ENCODE results near the gene COPS2. TPM values are rescaled to one million over a fixed set of nuclear protein-coding genes. Genes with fewer than 3 reads are reported as not detected.
"Not testable (repeated sequence)": the region's sequence is repeated elsewhere in the genome, so short reads cannot be mapped to it uniquely, and the experiment has no call there.

Gene COPS2
- total RNA-seq = 58.0 and 102 TPM in 2 replicates

DNA sequence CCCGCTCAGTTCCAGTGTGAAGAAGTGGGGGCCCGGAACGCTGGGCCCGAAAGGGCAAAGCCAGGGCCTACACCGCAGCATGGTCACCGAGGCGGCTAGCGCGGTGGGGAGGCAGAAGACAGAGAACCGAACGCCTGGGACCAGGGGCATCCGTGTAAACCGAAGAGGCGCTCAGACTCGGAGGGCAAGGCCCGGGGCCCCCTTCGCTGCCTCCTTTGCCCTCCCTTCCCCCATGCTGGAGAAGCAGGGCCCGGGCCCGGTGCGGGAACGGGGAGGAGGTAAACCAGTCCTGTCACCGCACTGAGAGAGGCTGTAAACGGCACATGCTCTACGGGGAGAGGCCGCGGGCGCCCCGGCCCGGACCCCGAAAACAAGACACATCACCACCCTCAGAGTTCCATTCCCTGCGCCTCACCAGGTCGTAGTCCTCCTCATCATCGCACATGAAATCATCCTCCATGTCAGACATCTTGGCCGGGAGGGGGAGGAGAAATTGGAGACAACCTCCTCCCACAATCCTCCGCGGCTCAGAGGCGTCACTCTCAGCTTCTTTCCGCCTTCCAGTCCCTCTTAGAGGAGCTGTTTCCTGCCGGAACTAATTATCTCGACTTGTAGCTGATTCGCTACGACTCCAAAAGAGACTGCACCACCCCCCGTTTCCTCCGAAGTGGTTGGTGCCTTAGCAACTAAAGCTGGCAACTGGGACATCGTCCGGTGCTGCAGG lies at the start of gene COPS2:
TSS of gene COPS2 (minus strand) at position 490 of the 724 bp plus-strand sequence. CDS start at position 469, 21 bp downstream.
- DNase-seq = peak; percentile 99

DNA sequence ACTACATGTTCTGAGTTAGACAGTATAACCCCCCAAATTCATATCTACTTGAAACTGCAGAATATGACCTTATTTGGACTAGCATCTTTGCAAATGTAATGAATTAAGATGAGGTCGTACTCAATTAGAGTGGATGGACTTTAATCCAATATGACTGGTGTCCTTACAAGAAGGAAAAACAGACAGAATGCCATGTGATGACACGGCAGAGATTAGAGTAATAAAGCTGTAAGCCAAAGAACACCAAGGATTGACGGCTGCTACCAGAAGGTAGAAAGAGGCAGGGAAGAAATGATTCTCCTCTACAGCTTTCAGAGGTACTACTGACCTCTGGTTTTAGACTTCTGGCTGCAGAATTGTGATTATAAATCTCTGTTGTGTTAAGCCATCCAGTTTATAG lies 44.9 kb upstream of the COPS2 start:
- DNase-seq = no peak

DNA sequence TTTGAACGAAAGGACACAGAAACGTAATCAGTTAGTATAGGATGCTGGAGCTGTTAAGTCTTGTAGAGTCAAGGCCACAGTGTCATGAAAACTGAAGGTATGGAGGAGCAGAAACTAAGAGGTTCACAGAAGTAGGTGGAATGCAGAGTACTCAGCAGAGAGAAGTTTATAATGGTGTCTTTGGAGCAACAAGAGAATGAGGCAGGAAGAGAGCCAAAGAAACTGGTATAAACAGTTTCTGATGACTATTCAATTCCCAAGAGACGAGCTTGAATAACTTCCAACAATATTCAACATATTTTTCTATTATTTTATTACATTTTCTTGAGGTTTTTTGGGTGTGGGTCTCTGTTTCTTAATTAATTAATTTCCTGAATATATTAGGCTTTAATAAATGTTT lies 44.3 kb upstream of the COPS2 start:
- no peak for DNase-seq

DNA sequence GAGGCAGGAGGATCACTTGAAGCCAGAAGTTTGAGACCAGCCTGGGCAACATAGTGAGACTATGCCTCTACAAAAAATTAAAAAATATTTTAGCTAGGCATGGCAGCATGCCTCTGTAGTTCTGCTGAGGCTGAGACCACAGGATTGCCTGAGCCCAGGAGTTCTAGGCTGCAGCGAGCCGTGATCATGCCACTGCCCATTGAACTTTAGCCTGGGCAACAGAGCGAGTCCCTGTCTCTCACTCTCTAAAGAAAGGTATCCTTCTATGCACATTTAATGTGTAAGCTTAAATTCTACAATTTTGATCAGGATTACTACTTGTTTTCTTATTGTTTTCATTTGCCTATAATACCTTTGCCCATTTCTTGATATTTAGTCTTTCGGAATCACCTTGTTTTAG lies 41.5 kb upstream of the COPS2 start:
- DNase-seq = no peak

DNA sequence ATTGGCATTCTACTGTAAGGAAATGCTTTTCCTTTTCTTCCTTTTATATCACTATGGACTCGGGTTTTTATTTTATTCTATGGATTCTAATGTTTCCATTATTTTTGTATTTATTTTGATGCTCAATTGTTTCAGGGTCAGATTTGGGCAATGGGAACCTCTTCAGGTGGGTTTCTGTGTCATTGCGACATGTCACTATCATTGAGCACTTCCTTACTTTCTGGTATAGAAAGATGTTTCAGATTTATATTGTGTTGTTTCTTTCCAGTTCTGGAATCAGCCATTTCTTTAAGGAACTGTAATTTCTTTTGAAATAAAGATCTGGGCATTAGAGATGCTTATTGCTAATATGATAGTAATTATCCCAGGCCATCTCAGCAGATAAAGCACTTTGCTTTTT lies 36.5 kb upstream of the COPS2 start:
- no peak for DNase-seq

DNA sequence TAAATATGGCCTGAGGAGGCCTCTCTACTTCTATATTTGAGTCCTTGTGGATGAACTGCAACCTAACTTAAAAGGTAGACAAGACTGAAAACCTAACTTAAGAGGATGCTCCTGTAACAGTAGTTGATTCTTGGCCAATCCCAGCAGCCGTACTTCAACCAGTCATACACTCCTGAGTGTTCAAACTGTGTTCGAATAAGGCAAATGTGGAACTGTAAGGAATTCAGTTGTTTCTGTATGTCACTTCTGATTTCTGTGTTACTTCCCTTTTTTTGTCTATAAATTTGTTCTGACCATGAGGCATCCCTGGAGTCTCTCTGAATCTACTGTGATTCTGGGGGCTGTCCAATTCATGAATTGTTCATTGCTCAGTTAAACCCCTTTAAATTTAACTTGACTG lies 35.2 kb upstream of the COPS2 start:
- no peak for DNase-seq

DNA sequence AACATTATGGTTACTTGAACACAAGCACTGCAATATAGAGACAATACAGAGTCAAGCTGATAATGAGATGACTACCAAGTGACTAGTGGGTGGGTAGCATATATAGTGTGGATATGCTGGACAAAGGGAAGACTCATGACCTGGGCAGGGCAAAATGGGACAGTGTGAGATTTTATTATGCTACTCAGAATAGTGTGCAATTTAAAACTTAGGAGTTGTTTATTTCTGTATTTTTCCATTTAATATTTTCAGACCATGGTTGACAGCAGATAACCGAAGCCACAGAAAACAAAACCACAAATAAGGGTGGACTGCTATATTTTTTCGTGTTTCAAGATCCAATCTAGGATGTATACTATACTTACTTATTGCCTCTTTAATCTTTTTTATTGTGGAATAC lies 34.2 kb upstream of the COPS2 start:
- no peak for DNase-seq

DNA sequence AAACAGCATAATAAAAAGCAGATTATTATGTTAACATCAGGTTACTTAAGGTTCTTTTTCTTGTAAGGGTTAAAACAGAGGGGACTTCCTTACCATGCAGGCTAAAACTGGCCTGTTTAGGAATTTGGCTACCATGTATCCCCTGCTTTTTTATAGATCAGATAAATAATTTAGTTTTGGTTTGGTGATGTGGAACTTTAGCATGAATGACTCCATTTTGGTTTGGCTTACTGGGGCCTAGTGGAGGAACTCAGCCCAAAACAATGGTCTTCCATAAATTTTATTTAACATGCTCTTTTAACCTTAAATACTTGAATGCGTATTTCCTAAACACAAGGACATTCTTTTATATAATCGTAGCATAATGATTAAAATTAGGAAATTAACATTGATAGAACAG lies 33.5 kb upstream of the COPS2 start:
- no peak for DNase-seq

DNA sequence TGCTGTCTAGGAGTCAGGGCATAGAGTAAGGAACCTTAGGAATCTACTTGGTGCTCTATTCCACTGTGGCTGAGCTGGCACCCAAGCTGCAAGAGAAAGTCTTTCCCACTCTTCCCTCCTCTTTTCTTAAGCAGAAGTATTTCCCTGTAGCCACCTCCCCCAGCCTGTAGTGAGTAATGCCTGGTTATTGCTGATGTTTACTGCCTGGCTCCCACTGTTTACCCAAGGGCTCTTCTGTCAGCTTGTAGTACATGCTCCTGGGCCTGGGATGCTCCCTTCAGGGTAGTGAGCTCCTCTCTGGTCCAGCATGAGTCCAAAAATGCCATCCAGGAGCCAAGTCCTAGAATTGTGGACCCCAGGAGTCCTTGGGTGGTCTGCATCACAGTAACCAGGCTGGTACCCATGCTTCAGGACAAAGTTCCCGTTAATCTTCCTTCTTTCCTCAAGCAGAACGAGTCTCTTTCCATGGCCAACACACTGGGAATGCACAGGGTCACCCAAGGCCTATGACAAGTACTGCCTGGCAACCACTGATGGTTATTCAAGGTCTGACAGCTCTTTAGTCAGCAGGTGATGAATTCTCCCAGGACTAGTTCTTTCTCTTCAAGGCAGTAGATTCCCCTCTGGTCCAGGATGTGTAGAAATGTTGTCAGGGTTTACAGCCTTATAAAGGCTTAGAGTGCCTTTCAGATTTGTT lies 32.3 kb upstream of the COPS2 start:
- DNase-seq = no peak

DNA sequence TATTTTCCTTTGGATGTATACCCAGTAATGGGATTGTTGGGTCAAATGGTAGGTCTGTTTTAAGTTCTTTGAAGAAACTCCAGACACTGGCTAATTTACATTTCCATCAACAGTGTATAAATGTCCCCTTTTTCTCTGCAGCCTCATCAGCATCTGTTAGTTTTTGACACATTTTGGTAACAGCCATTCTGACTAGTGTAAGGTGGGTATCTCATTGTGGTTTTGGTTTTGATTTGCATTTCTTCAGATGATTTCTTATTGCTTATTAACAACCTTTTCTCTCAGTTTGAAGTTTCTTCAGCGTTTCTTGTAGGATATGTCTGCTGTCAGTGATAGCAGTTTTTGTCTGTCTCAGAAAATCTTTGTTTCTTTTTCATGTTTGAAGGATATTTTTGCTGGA lies 30.1 kb upstream of the COPS2 start:
- no peak for DNase-seq

DNA sequence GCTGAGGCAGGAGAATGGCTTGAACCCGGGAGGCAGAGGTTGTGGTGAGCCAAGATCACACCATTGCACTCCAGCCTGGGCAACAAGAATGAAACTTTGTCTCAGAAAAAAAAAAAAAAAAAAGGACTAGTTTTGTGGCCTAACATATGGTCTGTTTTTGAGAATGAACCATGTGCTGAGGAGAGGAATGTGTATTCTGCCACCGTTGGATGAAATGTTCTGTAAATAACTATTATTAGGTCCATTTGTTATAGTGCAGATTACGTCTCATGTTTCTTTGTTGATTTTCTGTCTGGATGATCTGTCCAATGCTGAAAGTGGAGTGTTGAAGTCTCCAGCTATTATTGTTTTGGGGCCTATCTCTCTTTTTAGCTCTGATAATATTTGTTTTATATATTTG lies 28.3 kb upstream of the COPS2 start:
- DNase-seq = not testable (repeated sequence)

DNA sequence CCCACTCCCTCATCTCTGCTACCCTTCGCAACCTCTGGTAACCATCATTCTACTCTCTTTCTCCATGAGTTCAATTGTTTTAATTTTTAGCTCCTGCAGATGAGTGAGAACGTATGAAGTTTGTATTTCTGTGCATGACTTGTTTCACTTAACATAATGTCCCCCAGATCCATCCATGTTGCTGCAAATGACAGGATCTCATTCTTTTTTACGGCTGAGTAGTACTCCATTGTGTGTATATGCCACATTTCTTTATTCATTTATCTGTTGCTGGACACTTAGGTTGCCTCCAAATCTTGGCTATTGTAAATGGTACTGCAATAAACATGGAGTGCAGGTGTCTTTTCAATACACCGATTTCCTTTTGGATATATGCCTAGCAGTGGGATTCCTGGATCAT lies 26.7 kb upstream of the COPS2 start:
- no peak for DNase-seq

DNA sequence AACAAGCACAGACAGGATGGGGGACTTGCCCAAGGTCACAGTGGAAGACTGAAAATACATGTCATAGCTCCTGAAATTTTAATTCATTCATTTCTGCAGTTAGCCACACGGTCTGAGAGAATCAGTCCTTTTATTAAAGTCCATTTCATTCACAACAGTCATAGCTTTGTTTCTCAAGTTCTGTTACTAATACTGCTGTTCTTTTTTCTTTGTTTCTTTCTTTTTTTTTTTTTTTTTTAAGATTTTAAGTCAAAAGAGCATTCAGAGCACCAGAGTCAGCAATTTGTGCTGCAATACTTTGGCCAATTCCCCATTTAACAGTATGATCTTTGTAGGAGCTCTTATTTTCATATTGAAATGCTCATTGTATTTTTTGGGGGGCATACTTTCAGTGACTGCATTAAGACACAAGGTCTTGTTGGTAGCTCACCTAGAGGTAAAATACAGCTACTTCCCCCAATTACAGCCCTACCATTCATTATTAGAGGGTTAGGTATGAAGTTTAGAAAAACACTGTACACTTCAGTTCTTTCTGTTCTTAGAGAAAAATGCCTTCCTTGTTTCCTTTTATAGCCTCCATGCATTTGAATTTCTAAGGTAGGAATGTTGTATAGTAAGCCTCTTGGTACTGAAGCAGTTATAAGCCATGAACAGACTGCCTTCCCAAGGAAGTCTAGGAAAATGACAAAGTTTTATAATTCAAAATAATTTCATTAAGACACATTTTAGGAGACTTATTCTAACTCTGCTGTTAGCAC lies 24.2 kb upstream of the COPS2 start:
- DNase-seq = no peak

DNA sequence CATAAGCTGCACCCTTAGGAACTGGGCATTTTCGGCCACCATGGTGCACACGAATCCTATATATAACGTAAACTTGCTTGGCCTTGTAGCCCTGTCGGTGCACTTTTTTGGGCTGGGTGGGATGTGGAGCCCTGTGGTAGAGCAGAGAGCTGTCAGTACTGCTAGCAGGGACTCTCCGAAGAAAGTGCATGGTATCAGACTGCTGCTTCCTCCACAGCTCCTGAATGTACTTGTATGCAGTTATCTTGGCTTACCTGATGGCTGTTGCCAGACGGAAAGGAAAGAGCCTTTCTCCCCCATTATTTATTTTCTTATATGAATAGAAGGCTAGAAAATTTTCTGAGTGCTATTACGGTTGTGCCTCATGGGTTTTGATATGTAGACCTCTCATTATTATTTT lies 23.1 kb upstream of the COPS2 start:
- no peak for DNase-seq

DNA sequence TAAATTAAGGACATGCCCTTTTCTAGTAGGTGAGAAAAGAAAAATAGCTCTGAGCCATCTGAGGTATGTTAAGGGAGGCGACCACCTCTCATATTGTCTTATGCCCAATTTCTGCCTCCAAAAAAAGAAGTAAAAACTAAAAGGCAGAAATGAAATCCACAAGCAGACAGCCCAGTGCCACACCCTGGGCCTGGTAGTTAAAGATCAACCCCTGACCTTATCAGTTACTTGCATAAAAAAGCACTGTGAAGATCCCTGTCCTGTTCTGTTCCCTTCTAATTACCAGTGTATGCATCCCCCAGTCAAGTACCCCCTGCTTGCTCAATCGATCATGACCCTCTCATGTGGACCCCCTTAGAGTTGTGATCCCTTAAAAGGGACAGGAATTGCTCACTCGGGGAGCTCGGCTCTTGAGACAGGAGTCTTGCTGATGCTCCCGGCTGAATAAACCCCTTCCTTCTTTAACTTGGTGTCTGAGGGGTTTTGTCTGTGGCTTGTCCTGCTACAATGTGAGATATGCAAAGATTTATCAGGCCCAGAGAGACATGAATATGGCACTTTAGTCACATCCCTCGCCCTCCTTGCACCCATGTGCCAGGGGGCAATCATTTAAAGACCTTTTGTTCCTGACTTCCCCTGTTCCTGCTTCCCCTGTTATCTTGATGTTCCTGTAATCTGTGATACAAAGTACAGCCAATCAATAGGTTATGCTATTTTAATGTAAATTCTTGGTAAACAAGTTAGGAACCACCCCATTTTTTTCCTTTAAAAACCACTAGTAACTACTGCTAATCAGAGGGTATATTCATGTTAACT lies 20.4 kb upstream of the COPS2 start:
- DNase-seq = not testable (repeated sequence)

DNA sequence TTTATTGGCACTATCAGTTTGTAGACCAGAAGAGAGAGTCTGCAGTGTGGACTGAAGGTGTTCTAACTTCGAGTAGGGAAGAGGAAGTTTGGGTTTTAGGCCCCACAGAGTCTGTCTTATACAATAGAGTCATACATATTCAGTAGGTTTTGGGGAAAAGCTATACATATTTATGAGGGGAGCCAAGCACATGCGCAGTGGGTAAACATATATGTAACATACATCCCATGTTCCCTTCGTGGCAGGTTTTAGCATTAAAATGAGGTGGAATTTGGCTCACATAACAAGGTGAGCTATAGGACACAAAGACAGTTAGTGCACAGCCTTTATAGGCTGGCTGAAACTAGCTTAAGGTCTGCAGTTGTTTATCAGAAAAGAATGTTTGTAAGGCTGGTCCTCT lies 19.5 kb upstream of the COPS2 start:
- DNase-seq = no peak

DNA sequence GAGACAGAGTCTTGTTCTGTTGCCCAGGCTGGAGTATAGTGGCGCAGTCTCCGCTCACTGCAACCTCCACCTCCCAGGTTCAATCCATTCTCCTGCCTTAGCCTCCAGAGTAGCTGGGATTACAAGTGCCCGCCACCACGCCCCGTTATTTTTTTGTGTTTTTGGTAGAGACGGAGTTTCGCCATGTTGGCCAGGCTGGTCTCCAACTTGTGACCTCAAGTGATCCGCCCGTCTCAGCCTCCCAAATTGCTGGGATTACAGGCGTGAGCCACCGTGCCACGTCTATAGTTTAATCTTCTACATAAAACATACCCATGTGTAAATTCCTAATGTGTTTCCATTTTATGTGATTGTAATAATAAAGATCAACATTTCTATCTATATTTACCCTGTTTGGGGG lies 16.4 kb upstream of the COPS2 start:
- DNase-seq = no peak

DNA sequence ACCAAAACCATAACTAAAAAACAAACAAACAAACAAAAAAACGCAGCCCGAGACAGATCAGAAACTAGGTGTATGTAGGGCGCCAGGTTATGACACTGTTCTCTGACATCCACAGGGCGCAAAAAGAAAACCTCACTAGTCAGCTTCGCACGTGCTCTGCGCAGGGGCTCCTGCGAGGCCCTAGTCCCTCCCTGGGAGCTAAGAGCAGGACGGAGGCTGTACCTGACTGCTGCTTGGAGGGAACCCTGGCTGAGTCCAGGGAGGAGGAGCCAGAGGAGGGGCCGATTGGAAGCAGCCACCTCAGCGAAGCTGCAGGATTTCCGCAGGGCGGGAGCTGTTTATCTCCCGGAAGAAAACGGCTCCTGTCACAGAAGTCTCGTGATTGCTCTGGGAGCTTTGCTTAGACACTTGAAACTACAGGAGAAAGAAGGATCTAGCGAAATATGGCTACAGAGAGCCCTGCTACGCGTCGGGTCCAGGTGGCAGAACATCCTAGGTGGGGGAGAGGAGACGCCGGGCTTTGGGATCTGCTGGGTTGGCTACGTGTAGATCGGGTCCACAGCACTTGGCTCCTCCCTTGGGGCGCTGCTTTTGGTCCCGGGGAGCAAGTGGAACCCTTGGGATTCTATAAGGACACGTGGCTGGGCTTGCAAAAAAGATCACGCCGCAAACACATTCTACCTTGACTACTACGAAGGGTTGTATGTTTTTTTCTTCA lies 14.6 kb upstream of the COPS2 start, which contains the start of gene GALK2:
TSS of gene GALK2 (plus strand) at position 368 of the 718 bp plus-strand sequence. CDS start at position 444, 76 bp downstream.
- DNase-seq = peak; percentile 89

DNA sequence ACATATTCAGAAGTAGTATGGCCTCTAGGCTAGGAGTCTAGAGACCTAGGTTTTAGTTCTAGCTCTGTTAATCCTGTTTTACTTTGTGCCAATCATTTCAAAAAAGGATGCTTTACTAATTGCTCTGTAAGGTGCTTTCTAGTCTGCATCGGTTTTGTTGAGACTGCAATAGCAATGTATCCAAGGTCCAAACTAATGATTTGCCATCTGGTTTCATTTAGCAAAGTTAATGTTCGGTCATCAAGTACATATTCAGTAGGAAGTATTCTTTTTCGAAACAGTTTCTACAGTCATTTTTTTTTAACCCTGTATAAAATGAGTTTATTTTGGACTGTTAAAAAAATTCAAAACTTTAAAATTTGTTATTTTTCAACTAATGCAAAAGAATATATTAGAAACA lies 12.6 kb upstream of the COPS2 start:
- no peak for DNase-seq

DNA sequence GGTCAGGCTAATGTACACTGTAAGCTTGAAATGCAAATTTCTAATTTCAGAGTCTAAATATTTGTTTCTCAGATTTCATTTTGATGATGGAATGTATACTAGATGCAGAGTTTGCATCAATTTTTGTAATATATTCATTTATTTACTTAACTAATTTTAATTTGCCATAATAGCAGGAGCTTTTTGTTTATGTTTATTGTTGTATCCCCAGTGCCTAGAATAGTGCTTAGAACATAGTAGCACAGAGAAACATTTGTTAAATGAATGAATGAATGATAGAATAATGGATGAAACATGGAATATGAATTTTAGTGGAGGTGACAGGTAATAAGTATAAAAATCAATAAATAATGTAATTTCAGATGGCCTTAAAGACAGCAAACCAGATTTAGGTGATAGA lies 9.5 kb upstream of the COPS2 start:
- no peak for DNase-seq

DNA sequence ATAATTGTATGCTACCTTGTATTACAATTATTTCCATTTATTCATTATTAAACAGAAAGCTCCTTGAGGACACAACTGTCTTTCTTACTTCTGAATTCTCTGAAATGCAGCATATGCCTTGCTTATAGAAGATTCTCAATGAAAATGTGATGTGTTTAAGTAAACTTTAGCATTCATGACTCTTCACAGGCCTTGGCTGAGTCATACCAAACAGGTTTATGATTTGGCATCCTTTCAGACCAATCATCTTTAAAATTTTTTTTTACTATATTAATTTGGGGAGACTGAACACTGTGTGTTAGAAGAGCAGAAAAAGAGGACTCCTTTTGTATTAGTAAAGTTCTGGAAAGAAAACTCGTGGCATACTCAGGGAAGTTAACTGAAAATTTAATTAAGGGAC lies 8.3 kb upstream of the COPS2 start:
- no peak for DNase-seq
